Activated CD8-positive, alpha-beta memory T cell treated with anti-CD3 and anti-CD28 coated beads for 36 hours (primary cell): ENCODE results near the gene PADI1. TPM values are rescaled to one million over a fixed set of nuclear protein-coding genes. Genes with fewer than 3 reads are reported as not detected.

ENCODE experiments used
- CTCF ChIA-PET: fragments of 350-600 bp; sonication (Branson Sonifier 250); formaldehyde crosslinking; loops from one replicate; lab custom pipeline; 2021; ENCODE audit warnings: antibody characterized with exemption; lab: Charles Lee
- POLR2A ChIA-PET: fragments of 350-600 bp; sonication (Branson Sonifier 250); formaldehyde crosslinking; loops from one replicate; lab custom pipeline; 2021; ENCODE audit warnings: antibody characterized with exemption; lab: Charles Lee
- total RNA-seq, 2 experiments: library from RNA; stranded (reverse); gene quantifications; one replicate each; pipeline ENCODE4 v1.2.3, GENCODE V29; 2021

PADI1 gene
- total RNA-seq, 2 experiments from 2014 or later = not detected

- ChIA-PET POLR2A (no interaction called here), CTCF (no interaction called here)
Measured at GRCh38 chr1:17251701-17252376, 46.9 kb downstream of the PADI1 start.

- POLR2A ChIA-PET = no interaction called here
- CTCF ChIA-PET = no interaction called here
Measured at GRCh38 chr1:17255336-17255735, 50.4 kb downstream of the PADI1 start.

DNA sequence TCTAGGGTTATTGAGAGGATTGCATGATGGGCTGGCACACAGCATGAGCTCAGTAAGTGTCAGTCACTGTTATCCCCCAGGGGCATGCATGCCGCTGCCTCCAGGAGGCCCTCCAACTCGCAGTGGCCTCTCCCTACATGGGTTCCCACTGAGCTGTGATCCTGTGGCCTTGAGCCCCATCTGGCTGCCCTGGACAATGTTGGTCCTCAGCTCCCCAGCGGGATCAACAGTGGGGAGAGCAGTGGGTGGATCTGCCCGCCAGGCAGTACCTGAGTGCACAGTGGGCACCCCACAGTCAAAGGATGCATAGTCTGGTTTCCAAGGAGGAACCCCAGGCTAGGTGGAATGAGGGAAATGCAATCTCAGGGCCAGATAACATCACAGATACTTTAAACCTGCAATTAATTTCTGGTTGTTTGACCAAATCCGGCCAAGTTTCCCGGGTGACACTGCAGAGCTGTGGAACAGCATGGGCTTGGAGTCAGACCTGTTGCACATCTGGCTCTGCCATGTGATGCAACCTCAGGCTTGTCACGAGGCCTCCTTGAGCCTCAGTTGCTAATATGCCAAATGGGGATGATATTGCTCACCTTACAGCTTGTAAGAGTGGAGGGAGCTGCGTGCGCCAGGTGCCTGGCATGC lies 53.3 kb downstream of the PADI1 start:
- ChIA-PET POLR2A (no interaction called here), CTCF (no interaction called here)

GRCh38 chr1:17258758-17259130 lies 53.8 kb downstream of the PADI1 start:
- POLR2A ChIA-PET = no interaction called here
- CTCF ChIA-PET = no interaction called here

DNA sequence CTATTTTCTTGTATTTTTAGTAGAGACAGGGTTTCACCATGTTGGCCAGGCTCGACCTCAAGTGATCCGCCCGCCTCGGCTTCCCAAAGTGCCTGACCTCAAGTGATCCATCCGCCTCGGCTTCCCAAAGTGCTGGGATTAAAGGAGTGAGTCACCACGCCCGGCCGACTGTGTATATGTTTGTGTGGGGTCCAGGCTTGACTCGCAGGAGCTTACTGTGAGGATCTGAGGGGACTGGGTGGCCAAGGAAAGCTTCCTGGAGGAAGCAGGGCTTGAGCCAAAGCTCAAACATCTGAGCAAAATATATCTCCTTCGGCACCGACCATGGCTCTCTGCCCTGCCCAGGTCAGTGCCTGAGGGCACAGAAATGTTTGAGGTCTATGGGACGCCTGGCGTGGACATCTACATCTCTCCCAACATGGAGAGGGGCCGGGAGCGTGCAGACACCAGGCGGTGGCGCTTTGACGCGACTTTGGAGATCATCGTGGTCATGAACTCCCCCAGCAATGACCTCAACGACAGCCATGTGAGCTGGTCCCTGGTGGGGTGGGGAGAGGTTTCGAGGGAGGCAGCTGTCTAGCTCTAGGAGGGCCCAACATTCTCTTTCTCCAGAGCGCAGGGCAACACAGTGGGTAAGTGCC lies 54.4 kb downstream of the PADI1 start:
- POLR2A ChIA-PET = no interaction called here

GRCh38 chr1:17260264-17260663 lies 55.3 kb downstream of the PADI1 start:
- ChIA-PET POLR2A (no interaction called here), CTCF (no interaction called here)

More for the DNA sequence above, 54.4 kb downstream of the PADI1 start:
- CTCF ChIA-PET = no interaction called here

GRCh38 chr1:17260738-17261137 lies 55.8 kb downstream of the PADI1 start:
- POLR2A ChIA-PET = no interaction called here
- CTCF ChIA-PET = no interaction called here

DNA sequence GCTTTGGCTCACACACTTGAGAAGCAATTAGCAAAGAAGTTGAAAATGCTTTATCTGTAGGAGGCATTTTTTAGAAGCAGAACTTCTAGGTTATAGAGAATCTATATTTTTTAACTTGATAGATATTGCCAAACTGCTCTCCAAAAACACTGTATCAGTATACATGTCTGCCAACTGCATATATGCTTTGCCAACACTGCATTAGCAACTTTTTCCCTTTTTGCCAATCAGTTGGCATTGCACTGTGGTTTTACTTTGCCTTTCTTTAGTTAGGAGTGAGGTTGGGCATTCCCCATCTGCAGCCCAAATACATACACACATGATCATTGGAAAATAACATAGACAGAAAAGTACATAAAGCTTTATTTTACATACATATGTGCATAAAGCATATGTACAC lies 59.0 kb downstream of the PADI1 start:
- POLR2A ChIA-PET = no interaction called here
- CTCF ChIA-PET = no interaction called here

GRCh38 chr1:17264470-17264869 lies 59.5 kb downstream of the PADI1 start:
- CTCF ChIA-PET = no interaction called here
- POLR2A ChIA-PET = no interaction called here

- CTCF ChIA-PET = no interaction called here
- POLR2A ChIA-PET = no interaction called here
Measured at GRCh38 chr1:17265162-17265561, 60.2 kb downstream of the PADI1 start.

DNA sequence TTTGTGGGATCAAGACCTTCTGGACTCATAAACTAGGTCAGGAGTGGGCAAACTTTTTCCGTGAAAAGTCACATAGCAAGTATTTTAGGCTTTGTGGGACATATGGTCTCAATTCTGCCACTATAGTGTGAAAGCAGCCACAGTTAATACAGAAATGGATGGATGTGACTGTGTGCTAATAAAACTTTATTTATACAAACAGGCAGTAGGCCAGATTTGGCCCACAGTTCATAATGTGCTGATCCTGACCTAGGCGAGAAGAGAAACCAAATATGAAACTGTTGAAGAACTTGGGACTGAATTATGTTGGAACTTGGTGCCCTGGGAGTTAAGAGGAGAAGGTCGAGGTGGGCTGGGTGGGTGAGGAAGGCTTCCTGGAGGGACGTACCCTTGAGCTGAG lies 61.0 kb downstream of the PADI1 start:
- POLR2A ChIA-PET = no interaction called here
- CTCF ChIA-PET = no interaction called here

DNA sequence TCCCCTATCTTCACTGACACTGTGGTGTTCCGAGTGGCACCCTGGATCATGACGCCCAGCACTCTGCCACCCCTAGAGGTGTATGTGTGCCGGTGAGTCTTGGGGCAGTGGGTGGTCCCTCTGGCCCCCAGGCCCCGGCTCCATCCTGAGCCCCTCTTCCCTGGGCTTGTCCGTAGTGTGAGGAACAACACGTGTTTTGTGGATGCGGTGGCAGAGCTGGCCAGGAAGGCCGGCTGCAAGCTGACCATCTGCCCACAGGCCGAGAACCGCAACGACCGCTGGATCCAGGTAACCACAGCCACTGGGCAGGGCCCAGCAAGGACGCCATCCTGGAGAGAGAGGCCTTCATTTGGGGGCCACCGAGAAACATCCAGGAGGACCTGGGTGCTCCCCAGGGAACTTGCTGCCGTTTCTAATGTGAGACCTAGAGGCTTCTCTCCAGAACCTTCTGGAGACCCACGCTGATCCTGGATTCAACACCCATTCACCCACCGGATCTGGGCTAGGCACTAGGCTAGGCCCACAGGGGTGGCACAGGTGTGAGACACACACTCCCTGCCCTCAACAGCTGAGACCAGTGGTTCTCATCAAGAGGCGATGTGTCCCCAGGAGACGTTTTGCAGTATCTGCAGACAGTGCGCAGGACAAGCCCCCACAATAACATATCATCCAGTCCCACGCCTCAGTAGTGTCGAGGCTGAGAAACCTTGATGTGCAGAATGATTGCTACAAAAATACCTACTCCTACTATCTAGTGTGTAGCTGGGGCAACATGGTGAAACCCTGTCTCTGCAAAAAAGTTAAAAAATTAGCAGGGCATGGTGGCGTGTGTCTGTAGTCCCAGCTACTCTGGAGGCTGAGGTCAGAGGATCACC lies 66.2 kb downstream of the PADI1 start:
- POLR2A ChIA-PET = no interaction called here
- CTCF ChIA-PET = interaction anchor here (1.4 kb wide), 1 partner anchor 145 kb away, joined by 3 read pairs; no protein-coding TSS in a partner anchor

- ChIA-PET CTCF (interaction anchor here (0.6 to 1.4 kb wide), 2 partner anchors 146 to 206 kb away, joined by 3 to 4 read pairs; no protein-coding TSS in a partner anchor), POLR2A (no interaction called here)
Measured at GRCh38 chr1:17272066-17272465, 67.1 kb downstream of the PADI1 start.

- POLR2A ChIA-PET = interaction anchor here (0.6 kb wide), 1 partner anchor 648 kb away, joined by 4 read pairs; no protein-coding TSS in a partner anchor
- CTCF ChIA-PET = interaction anchor here (1.4 kb wide), 1 partner anchor 147 kb away, joined by 3 read pairs; no protein-coding TSS in a partner anchor
Measured at GRCh38 chr1:17272646-17273045, 67.7 kb downstream of the PADI1 start.

DNA sequence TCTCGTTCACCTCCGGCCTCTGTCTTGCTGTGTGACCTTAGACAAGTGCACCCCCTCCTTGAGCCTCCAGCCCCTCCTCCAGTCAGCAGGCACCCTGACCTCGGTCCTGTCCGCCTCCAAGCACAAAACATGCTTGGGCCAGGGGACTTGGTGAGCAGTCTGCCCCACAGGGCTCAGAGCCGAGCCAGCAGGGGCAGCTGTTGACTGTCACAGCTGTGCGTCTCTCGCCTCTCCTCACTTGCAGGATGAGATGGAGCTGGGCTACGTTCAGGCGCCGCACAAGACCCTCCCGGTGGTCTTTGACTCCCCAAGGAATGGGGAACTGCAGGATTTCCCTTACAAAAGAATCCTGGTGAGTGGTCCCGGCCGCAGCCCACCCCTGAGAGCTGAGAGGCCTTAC lies 68.2 kb downstream of the PADI1 start:
- ChIA-PET CTCF (no interaction called here), POLR2A (interaction anchor here (0.6 kb wide), 1 partner anchor 648 kb away, joined by 4 read pairs; no protein-coding TSS in a partner anchor)

DNA sequence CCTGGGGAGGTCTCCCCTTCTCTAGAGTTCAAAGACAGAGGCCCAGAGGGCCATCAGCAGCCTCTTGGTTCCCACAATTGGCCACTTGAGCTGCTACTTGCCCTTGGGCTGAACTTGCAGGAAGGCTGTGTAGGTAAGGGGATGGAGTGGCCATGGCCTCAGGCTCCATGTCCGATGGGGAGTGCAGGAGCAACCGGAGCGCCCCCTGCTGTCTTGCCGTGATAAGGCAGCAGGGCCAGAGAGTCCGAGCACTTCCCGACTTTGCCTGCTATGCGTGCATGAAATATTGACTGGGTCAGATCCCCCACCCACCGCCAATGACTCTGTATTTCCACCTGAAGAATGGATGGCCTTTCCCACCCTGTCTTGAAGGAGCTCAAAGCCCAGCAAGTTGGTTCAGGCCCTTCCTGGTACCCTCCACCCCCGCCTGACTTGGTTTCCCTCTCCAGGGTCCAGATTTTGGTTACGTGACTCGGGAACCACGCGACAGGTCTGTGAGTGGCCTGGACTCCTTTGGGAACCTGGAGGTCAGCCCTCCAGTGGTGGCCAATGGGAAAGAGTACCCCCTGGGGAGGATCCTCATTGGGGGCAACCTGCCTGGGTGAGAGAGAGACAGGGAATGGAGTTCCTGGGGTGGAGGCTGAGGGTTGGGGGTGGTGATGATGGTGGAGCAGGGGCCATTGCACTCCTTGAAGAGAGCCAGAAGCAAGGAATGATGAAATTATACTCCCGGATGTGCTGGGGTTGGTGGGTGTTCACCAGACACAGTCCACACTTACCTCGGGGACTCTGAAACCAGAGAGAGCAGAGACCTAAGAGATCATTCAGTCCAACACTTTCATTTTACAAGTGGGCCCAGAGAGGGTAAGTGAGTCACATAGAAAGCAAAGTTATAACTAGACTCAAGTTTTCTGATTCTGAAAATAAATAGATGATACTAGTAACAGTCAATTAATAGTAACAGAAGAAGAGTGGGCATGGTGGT lies 69.5 kb downstream of the PADI1 start:
- CTCF ChIA-PET = interaction anchor here (0.6 kb wide), 1 partner anchor 322 kb away, joined by 3 read pairs; no protein-coding TSS in a partner anchor
- POLR2A ChIA-PET = no interaction called here

- POLR2A ChIA-PET = no interaction called here
- CTCF ChIA-PET = no interaction called here
Measured at GRCh38 chr1:17276568-17276967, 71.6 kb downstream of the PADI1 start.

GRCh38 chr1:17277511-17278159 lies 72.7 kb downstream of the PADI1 start:
- CTCF ChIA-PET = no interaction called here
- POLR2A ChIA-PET = interaction anchor here (0.6 kb wide), 1 partner anchor 173 kb away, joined by 4 read pairs; no protein-coding TSS in a partner anchor
